Breast epithelium (tissue), 4 donors: ENCODE measurements around the gene AMFR. TPM values are rescaled to one million over a fixed set of nuclear protein-coding genes. Genes with fewer than 3 reads are reported as not detected.

Experiments used
- DNase-seq, 2 donors: peaks; one replicate each; pipeline ENCODE4 v3.0.0-alpha.2; 2019; ENCODE audit warnings: low spot score in 2 of 2
- H3K27ac ChIP-seq, 2 donors: fragments of 200-600 bp; sonication (generic) in 1 of 2; one replicate each; pipeline ENCODE4 v1.5.1; 2016 to 2019; ENCODE audit warnings: mild to moderate bottlenecking in 1 of 2
- H3K27me3 ChIP-seq, 2 donors: fragments of 200-600 bp; sonication (generic) in 1 of 2; one replicate each; pipeline versions ENCODE4 v1.5.1 to v1.6.0; 2017 to 2019; ENCODE audit warnings: control low read depth in 1 of 2, mild to moderate bottlenecking in 1 of 2
- H3K36me3 ChIP-seq: fragments of 200-600 bp; one replicate; pipeline ENCODE4 v1.5.1; 2019
- H3K4me1 ChIP-seq, 2 donors: fragments of 200-600 bp; sonication (generic); one replicate each; pipeline ENCODE4 v1.5.1; 2016 to 2019; ENCODE audit warnings: control low read depth in 1 of 2
- H3K4me3 ChIP-seq, 3 donors: fragments of 200-600 bp; sonication (generic); 1 replicate in 2 of 3; 2 replicates in 1 of 3; pipeline ENCODE4 v1.5.1; 2016 to 2019; ENCODE audit warnings: mild to moderate bottlenecking in 3 of 3, moderate library complexity in 2 of 3
- H3K9me3 ChIP-seq, 2 donors: fragments of 200-600 bp; sonication (generic) in 1 of 2; one replicate each; pipeline ENCODE4 v1.5.1; 2016 to 2019; ENCODE audit warnings: control low read depth in 1 of 2
- CTCF ChIP-seq, 3 donors: fragments of 450-650 bp; IDR thresholded peaks; one replicate each; pipeline ENCODE4 v1.5.1; 2016 to 2017; ENCODE audit warnings: antibody characterized with exemption in 3 of 3, mild to moderate bottlenecking in 3 of 3, moderate library complexity in 3 of 3
- POLR2A ChIP-seq: fragments of 450-650 bp; IDR thresholded peaks from one replicate; pipeline ENCODE4 v1.6.1; 2016; ENCODE audit warnings: antibody characterized with exemption, mild to moderate bottlenecking, moderate library complexity
- POLR2AphosphoS5 ChIP-seq, 3 donors: sonication (generic); formaldehyde crosslinking; IDR thresholded peaks; one replicate each; pipeline ENCODE4 v1.6.1; 2017; ENCODE audit warnings: antibody characterized with exemption in 3 of 3
- intact Hi-C: fragments of 100-400 bp; cut with DNase I; formaldehyde crosslinking; loops from one replicate; pipeline ENCODE4 v1.15.1; 2023; ENCODE audit warnings: low total_unique reads
- total RNA-seq, 3 donors: library from RNA; depleted of rRNA; stranded (reverse); fragments of >200 nt; gene quantifications; one replicate each; pipeline ENCODE4 v1.1.0, GENCODE V29; 2016

Gene AMFR
- total RNA-seq, 3 donors from 2014 or later = 156 to 205 (median 188) TPM

GRCh38 chr16:56320811-56321558, 104.4 kb downstream of the AMFR start:
- Histone ChIP-seq H3K27ac (no peak overlapping the region), H3K4me1 (no peaks in the 10 kb centered on the region), H3K27me3 (no peaks in the 10 kb centered on the region), H3K36me3 (no peaks in the 10 kb centered on the region), H3K9me3 (no peaks in the 10 kb centered on the region), H3K4me3 (no peak overlapping the region)
- TF ChIP-seq CTCF (IDR thresholded peaks at IDR 0.05) (no peak), POLR2A (no peak), POLR2AphosphoS5 (IDR thresholded peaks at IDR 0.05) (no peak)
- intact Hi-C loops = no loop called here
- DNase-seq = no peak

DNA sequence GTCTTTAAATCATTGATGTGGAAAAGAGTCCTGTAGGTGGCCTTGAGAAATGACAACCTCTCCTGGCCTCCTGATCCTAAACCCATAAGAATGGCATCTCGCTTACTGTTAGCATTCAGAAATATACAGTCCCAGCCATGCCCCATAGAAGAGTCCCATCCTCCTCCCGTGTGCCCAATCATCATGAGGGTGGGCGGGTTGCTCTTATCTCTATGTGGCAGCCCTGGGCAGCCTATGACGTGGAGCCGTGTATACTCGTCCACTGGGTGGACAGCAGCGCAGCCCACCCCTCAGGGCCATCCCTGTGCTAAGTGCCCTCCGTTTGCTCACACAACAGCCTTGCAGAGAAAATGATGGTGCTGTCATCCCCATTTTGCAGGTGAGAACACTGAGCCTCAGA, 105.3 kb downstream of the AMFR start:
- Histone ChIP-seq H3K27ac (no peak overlapping the region), H3K4me1 (no peaks in the 10 kb centered on the region), H3K4me3 (no peak overlapping the region), H3K27me3 (no peaks in the 10 kb centered on the region), H3K36me3 (no peaks in the 10 kb centered on the region), H3K9me3 (no peaks in the 10 kb centered on the region)
- intact Hi-C loops = no loop called here
- no peak for TF ChIP-seq CTCF (IDR thresholded peaks at IDR 0.05)
- no peak for DNase-seq

DNA sequence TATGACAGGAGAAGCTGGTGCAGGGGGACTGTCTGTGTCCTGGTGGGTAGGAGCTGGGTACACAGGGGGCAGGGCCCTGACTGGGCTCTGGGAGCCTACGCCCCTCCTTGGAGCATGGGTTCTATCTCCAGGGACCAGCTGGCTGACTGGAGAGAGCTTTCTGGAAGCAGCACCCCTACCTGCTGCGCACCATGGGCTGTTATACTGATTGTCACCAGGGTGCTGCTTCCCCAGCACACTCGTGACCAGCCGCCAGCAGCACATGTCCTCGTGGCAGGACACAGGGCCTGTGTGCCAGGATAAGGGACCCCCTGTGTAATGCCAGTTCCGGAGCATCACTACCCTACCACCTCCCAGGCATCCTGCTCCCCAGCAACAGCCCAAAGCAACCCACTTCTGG, 106.0 kb downstream of the AMFR start:
- intact Hi-C loops = loop anchor here (10.0 kb wide), 2 partner anchors 375 to 765 kb away; no protein-coding TSS in a partner anchor
- H3K27ac ChIP-seq = no peak overlapping the region
- no peaks in the 10 kb centered on the region for H3K27me3 ChIP-seq
- no peak overlapping the region for H3K4me3 ChIP-seq
- H3K4me1 ChIP-seq = no peaks in the 10 kb centered on the region
- no peak for DNase-seq
- H3K36me3 ChIP-seq = no peaks in the 10 kb centered on the region
- H3K9me3 ChIP-seq = no peaks in the 10 kb centered on the region
- TF ChIP-seq CTCF (IDR thresholded peaks at IDR 0.05) (no peak), POLR2AphosphoS5 (IDR thresholded peaks at IDR 0.05) (no peak), POLR2A (no peak)

GRCh38 chr16:56318827-56319140, 106.6 kb downstream of the AMFR start:
- intact Hi-C loops = loop anchor here (10.0 kb wide), 2 partner anchors 374 to 764 kb away; no protein-coding TSS in a partner anchor
- Histone ChIP-seq H3K27ac (no peak overlapping the region), H3K9me3 (no peaks in the 10 kb centered on the region), H3K4me3 (no peak overlapping the region), H3K36me3 (no peaks in the 10 kb centered on the region), H3K4me1 (no peaks in the 10 kb centered on the region), H3K27me3 (no peaks in the 10 kb centered on the region)
- no peak for DNase-seq
- no peak for TF ChIP-seq CTCF (IDR thresholded peaks at IDR 0.05)
- TF ChIP-seq POLR2AphosphoS5 (IDR thresholded peaks at IDR 0.05) = no peak
- TF ChIP-seq POLR2A = no peak

GRCh38 chr16:56317998-56318826, 107.1 kb downstream of the AMFR start:
- peak; percentile 56 to 78 for DNase-seq
- intact Hi-C loops = loop anchor here (10.0 kb wide), 2 partner anchors 373 to 763 kb away; no protein-coding TSS in a partner anchor
- H3K4me3 ChIP-seq = peak overlapping the region in 2 of 3 donors; percentile 5 to 50

More at GRCh38 chr16:56317998-56318826, 107.1 kb downstream of the AMFR start:
- H3K9me3 ChIP-seq = no peaks in the 10 kb centered on the region
- H3K4me1 ChIP-seq = no peaks in the 10 kb centered on the region
- H3K27me3 ChIP-seq = no peaks in the 10 kb centered on the region
- no peaks in the 10 kb centered on the region for H3K36me3 ChIP-seq
- TF ChIP-seq POLR2A (no peak), POLR2AphosphoS5 (IDR thresholded peaks at IDR 0.05) (no peak), CTCF (IDR thresholded peaks at IDR 0.05) (peak; percentile 88 to 93 (median 91))
- H3K27ac ChIP-seq = no peak overlapping the region
